ENCODE data around the gene CRTC3. TPM values are rescaled to one million over a fixed set of nuclear protein-coding genes. Genes with fewer than 3 reads are reported as not detected.
A peak's percentile ranks its signal among the peaks of the same experiment; 100 is the strongest.
"Not testable (repeated sequence)": the region's sequence is repeated elsewhere in the genome, so short reads cannot be mapped to it uniquely, and the experiment has no call there.

The CRTC3 gene
- total RNA-seq, 1 donor from 2014 or later = 21.4 TPM

DNA sequence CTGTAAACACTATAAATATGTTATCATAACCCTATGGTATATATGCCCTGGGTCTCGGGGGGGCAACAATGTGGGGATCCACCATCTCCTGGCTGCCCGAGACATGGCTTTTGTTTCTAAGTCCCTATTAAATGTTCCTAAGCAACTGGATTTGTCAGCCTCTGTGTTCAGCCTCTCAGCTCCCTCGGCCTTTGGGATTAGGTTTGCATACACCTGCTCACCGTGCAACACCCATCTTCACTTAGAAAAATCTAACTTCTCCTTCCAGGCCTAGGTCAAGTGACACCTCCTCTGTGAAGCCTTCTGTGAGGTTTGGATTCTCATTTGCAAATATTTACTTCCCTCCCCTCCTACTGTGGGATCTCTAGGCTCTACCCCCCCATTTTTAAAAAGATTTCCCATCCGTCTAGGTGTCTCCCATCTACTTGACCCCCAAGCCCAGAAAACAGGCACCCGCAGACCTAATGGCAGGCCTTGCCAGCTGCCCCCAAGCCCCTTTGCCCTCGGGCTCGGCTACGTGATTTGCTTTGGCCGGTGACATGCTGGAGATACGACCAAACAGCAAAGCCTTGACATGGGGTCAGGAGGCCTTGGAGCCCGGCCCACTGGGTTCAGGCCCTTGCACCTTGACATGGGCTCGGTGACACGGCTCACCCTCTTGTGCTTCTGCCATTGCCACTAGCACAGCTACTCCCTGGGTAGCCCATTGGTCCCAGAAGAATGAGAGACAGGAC, 121.4 kb downstream of the CRTC3 start:
- peaks cover 6% of the 10 kb centered on the region for H3K27me3 Mint-ChIP-seq (ENCODE audit: low read depth, unreplicated experiment)
- H3K4me3 Mint-ChIP-seq (ENCODE audit: unreplicated experiment) = no peak overlapping the region

DNA sequence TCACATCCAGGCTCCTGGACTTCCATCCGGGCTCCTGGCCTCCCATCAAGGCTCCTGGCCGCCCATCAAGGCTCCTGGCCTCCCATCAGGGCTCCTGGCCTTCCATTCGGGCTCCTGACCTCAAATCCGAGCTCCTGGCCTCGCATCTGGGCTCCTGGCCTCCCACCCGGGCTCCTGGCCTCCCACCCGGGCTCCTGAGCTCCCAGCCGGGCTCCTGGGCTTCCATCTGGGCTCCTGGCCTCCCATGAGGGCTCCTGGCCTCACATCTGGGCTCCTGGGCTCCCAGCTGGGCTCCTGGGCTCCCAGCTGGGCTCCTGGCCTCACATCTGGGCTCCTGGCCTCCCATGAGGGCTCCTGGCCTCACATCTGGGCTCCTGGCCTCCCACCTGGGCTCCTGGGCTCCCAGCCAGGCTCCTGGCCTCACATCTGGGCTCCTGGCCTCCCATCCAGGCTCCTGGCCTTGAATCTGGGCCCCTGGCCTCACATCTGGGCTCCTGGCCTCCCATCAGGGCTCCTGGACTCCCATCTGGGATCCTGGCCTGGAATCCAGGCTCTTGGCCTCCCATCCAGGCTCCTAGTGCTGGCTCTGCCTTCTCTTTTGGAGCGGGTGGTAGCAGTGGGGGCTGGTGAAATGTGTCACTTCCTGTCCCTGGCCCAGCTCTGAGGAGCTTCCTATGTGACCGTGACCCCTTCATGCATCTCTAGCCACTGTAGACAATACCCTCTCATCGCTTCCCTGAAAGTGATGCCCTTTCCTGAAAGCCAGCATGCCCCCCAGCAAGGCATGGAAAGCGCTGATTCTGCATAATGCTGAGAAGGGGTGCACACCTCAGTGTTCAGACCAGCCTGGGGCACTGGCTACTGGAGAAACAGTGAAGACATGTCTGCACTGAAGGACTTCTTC, 124.8 kb downstream of the CRTC3 start:
- Mint-ChIP-seq H3K27me3 (ENCODE audit: low read depth, unreplicated experiment) (peaks cover 8% of the 10 kb centered on the region), H3K9me3 (ENCODE audit: unreplicated experiment) (no peaks in the 10 kb centered on the region), H3K4me1 (ENCODE audit: low read depth, unreplicated experiment) (peaks cover 7% of the 10 kb centered on the region), H3K36me3 (ENCODE audit: low read depth, unreplicated experiment) (no peaks in the 10 kb centered on the region), H3K27ac (ENCODE audit: unreplicated experiment) (no peak overlapping the region), H3K4me3 (ENCODE audit: unreplicated experiment) (no peak overlapping the region)
- TF ChIP-seq EZH2 (IDR thresholded peaks at IDR 0.05; ENCODE audit: insufficient read depth, low read length) = no peak
- TF ChIP-seq, protein P1, sequence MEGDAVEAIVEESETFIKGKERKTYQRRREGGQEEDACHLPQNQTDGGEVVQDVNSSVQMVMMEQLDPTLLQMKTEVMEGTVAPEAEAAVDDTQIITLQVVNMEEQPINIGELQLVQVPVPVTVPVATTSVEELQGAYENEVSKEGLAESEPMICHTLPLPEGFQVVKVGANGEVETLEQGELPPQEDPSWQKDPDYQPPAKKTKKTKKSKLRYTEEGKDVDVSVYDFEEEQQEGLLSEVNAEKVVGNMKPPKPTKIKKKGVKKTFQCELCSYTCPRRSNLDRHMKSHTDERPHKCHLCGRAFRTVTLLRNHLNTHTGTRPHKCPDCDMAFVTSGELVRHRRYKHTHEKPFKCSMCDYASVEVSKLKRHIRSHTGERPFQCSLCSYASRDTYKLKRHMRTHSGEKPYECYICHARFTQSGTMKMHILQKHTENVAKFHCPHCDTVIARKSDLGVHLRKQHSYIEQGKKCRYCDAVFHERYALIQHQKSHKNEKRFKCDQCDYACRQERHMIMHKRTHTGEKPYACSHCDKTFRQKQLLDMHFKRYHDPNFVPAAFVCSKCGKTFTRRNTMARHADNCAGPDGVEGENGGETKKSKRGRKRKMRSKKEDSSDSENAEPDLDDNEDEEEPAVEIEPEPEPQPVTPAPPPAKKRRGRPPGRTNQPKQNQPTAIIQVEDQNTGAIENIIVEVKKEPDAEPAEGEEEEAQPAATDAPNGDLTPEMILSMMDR (IDR thresholded peaks at IDR 0.05; ENCODE audit: insufficient read depth, low read depth, low read length) = no peak
- Histone ChIP-seq H3K27me3 (ENCODE audit: insufficient read depth, low read length) (no peaks in the 10 kb centered on the region), H3K36me3 (ENCODE audit: insufficient read depth, low read length) (no peaks in the 10 kb centered on the region), H3K9ac (ENCODE audit: low read length) (peak overlapping the region; percentile 48), H3K4me1 (ENCODE audit: insufficient read depth, low read length) (peaks cover 18% of the 10 kb centered on the region), H3K79me2 (ENCODE audit: insufficient read depth, low read length) (no peaks in the 10 kb centered on the region), H3K4me3 (ENCODE audit: insufficient read depth, low read depth, low read length) (no peak overlapping the region), H3K4me2 (ENCODE audit: low read length) (peak overlapping the region; percentile 6), H3K9me3 (ENCODE audit: insufficient read depth, low read depth, low read length) (no peaks in the 10 kb centered on the region), H4K20me1 (ENCODE audit: insufficient read depth, low read length) (no peaks in the 10 kb centered on the region), H2AFZ (ENCODE audit: low read depth, low read length) (peak overlapping the region; percentile 42), H3K27ac (ENCODE audit: low read depth, low read length) (no peak overlapping the region)
- FAIRE-seq (no peak), DNase-seq (ENCODE audit: low read depth) (no peak)

More for the DNA sequence above, 121.4 kb downstream of the CRTC3 start:
- Mint-ChIP-seq H3K9me3 (ENCODE audit: unreplicated experiment) (no peaks in the 10 kb centered on the region), H3K27ac (ENCODE audit: unreplicated experiment) (no peak overlapping the region), H3K4me1 (ENCODE audit: low read depth, unreplicated experiment) (peaks cover 11% of the 10 kb centered on the region), H3K36me3 (ENCODE audit: low read depth, unreplicated experiment) (no peaks in the 10 kb centered on the region)
- Histone ChIP-seq H3K9me3 (ENCODE audit: insufficient read depth, low read depth, low read length) (no peaks in the 10 kb centered on the region), H3K36me3 (ENCODE audit: insufficient read depth, low read length) (no peaks in the 10 kb centered on the region), H4K20me1 (ENCODE audit: insufficient read depth, low read length) (no peaks in the 10 kb centered on the region), H3K4me1 (ENCODE audit: insufficient read depth, low read length) (peaks cover 27% of the 10 kb centered on the region), H3K4me3 (ENCODE audit: insufficient read depth, low read depth, low read length) (no peak overlapping the region), H3K4me2 (ENCODE audit: low read length) (no peak overlapping the region), H3K79me2 (ENCODE audit: insufficient read depth, low read length) (no peaks in the 10 kb centered on the region), H3K27me3 (ENCODE audit: insufficient read depth, low read length) (no peaks in the 10 kb centered on the region), H3K27ac (ENCODE audit: low read depth, low read length) (peak overlapping the region; percentile 72), H2AFZ (ENCODE audit: low read depth, low read length) (no peak overlapping the region), H3K9ac (ENCODE audit: low read length) (no peak overlapping the region)
- DNase-seq (ENCODE audit: low read depth) (no peak), FAIRE-seq (no peak)
- TF ChIP-seq, protein P1 (IDR thresholded peaks at IDR 0.05; ENCODE audit: insufficient read depth, low read depth, low read length) = no peak
- no peak for TF ChIP-seq EZH2 (IDR thresholded peaks at IDR 0.05; ENCODE audit: insufficient read depth, low read length)

DNA sequence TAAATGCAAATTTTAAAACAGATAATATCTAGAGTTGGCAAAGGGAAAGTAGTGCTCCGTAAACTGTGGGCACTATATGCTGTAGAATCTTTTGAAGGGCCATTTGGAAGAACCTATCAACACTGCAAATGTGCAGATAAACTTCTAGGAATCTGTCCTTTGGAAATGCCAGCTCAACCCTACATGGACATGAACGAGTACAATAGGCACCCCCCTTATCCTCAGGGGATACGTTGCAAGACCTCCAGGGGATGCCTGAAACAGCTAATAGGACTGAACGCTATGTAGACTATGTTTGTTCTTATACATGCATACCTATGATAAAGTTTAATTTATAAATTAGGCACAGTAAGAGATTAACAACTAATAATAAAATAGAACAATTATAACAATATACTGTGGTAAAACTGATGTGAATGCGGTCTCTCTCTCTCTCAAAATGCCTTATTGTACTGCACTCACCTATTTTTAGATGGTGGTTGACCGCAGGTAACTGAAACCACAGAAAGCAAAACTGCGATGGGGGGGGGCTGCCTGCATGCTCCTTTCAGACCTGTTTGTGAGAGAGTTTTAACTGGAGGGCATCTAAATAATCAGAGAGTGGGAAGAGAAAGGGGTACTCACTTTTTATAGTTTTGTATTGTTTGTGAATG, 127.9 kb downstream of the CRTC3 start:
- not testable (repeated sequence) for H3K79me2 ChIP-seq (ENCODE audit: insufficient read depth, low read length); H3K4me2 ChIP-seq (ENCODE audit: low read length); H3K9ac ChIP-seq (ENCODE audit: low read length); H3K9me3 Mint-ChIP-seq (ENCODE audit: unreplicated experiment); H3K27me3 Mint-ChIP-seq (ENCODE audit: low read depth, unreplicated experiment); H3K27ac Mint-ChIP-seq (ENCODE audit: unreplicated experiment); H2AFZ ChIP-seq (ENCODE audit: low read depth, low read length); H3K36me3 ChIP-seq (ENCODE audit: insufficient read depth, low read length); H3K9me3 ChIP-seq (ENCODE audit: insufficient read depth, low read depth, low read length); H3K4me3 Mint-ChIP-seq (ENCODE audit: unreplicated experiment); H3K27me3 ChIP-seq (ENCODE audit: insufficient read depth, low read length); FAIRE-seq; DNase-seq (ENCODE audit: low read depth); H3K4me3 ChIP-seq (ENCODE audit: insufficient read depth, low read depth, low read length); H3K36me3 Mint-ChIP-seq (ENCODE audit: low read depth, unreplicated experiment); H4K20me1 ChIP-seq (ENCODE audit: insufficient read depth, low read length); H3K27ac ChIP-seq (ENCODE audit: low read depth, low read length)
- H3K4me1 Mint-ChIP-seq (ENCODE audit: low read depth, unreplicated experiment) = peaks cover 11% of the 10 kb centered on the region
- H3K4me1 ChIP-seq (ENCODE audit: insufficient read depth, low read length) = peaks cover 20% of the 10 kb centered on the region
